GM21825 (cell line): ENCODE measurements around the gene TESK2.
A peak's percentile ranks its signal among the peaks of the same experiment; 100 is the strongest.
"Not testable (repeated sequence)": the region's sequence is repeated elsewhere in the genome, so short reads cannot be mapped to it uniquely, and the experiment has no call there.

Experiments used
- ATAC-seq: cut with Tn5 transposase; IDR thresholded peaks from one replicate; pipeline ENCODE4 v1.9.1; 2021; ENCODE audit warnings: mild to moderate bottlenecking, moderate library complexity; ENCODE audit not compliant: unreplicated experiment

The TESK2 gene

DNA sequence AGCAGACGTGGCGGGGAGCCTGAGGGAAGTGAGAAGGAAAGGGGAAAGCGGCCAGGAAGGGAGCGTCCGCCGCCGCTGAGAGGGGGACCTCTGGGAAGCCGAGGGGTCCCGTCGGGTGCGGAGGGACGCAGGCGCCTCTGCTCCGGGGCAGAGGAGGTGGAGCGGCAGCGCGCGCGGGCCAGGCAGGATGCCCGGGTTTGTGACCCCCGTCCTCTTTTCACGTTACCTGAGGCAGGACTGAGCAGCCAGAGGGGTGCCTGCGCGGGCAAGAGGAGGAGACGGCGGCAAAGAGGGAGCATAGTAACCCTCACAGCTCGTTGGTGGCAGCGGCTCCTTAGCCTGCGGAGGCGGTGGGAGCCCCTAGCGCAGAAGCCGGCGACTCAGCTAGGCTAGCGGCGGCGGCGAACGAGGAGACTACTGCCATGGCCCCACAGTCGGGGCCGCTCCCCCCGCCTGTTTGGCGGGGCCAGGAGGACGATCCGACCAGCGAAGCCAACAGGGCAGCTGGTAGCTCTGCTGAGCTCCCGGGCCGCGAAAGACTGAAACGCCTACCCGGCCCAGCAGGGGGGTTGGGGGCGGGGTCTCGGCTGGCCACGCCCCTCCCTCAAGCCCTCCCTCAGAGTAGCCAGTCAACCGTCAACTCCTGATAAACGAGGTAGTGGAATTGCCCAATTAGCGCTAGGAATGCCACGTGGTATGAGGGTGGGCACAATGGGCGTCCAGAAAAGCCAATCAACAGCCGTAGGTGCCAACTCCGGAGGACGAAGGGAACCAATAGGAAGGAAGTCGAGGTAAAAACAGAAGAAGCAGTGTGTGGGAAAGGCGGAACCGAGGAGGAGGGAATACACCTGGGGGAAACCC, at the start of gene TESK2:
TSS of gene TESK2 (minus strand) at position 538 of the 861 bp plus-strand sequence. CDS start 33,378 bp downstream, outside the sequence.
- peak; percentile 85 for ATAC-seq

DNA sequence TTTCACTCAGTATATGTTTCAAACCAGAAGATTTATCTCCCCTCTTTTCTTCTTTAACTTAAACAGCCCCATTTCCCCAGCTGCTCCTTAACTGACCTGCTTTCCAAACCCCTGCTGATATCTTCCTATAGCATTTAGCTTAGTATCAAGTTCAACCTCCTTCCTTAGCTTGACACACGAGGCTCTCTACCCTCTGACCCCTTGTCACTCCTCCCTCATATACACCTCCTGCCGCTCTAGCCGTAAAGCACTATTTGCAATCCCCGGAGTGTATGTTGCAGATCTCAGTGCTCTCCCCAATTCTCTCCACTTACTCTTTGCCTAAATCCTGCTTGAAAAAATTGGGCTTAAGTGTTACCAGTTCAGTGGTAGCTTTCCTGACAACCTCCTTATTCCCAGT, 45.9 kb upstream of the TESK2 start:
- no peak for ATAC-seq

- ATAC-seq = no peak
Observed at GRCh38 chr1:45535988-45536766, 45.2 kb upstream of the TESK2 start.

- no peak for ATAC-seq
Observed at GRCh38 chr1:45531873-45532272, 40.9 kb upstream of the TESK2 start.

DNA sequence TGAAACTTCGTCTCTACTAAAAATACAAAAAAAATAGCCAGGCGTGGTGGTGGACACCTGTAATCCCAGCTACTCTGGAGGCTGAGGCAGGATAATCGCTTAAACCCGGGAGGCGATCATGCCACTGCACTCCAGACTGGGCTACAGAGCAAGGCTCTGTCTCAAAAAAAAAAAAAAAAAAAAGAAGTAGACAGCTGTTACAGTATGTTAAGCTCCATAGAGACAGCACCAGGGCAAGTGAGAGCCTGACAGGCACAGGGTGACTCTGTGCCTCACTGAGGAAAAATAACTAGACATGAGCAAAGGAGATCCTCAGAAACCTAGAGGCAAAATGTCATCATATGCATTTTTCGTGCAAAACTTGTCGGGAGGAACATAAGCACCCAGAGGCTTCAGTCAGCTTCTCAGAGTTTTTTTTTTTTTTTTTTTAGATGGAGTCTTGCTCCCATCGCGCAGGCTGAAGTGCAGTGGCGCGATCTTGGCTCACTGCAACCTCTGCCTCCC, 39.7 kb upstream of the TESK2 start:
- no peak for ATAC-seq

- ATAC-seq = no peak
Observed at GRCh38 chr1:45526135-45526644, 35.2 kb upstream of the TESK2 start.

GRCh38 chr1:45523975-45524374, 33.0 kb upstream of the TESK2 start:
- not testable (repeated sequence) for ATAC-seq

- ATAC-seq = not testable (repeated sequence)
Observed at GRCh38 chr1:45523516-45523915, 32.6 kb upstream of the TESK2 start.

DNA sequence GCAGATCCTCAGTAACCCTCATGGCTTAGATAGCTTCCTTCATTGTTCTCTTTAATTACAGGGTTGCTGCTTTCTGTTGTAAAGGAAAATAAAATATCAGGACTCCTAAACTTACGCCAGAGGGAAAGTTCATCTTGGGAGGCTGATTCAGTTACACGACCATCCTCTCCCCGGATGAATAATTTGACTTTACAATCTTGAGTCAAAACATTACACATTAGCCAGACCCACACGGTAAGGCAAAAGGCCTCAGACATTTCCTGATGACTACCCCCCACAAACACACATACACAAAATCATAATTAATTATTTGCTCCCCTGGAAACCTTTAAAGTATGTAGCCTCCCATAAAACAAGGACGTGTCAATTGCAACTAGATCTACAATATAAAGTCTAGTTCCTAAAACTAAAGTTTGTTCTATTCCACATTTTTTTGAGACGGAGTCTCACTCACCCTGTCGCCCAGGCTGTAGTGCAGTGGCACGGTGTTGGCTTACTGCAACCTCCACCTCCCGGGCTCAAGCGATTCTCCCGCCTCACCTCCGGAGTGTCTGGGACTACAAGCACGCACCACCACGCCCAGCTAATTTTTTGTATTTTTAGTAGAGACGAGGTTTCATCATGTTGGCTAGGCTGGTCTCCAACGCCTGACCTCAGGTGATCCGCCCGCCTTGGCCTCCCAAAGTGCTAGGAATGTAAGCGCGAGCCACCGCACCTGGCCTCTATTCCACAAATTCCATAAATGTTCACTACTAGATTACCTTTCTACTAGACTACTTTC, 31.6 kb upstream of the TESK2 start:
- peak; percentile 18 for ATAC-seq

DNA sequence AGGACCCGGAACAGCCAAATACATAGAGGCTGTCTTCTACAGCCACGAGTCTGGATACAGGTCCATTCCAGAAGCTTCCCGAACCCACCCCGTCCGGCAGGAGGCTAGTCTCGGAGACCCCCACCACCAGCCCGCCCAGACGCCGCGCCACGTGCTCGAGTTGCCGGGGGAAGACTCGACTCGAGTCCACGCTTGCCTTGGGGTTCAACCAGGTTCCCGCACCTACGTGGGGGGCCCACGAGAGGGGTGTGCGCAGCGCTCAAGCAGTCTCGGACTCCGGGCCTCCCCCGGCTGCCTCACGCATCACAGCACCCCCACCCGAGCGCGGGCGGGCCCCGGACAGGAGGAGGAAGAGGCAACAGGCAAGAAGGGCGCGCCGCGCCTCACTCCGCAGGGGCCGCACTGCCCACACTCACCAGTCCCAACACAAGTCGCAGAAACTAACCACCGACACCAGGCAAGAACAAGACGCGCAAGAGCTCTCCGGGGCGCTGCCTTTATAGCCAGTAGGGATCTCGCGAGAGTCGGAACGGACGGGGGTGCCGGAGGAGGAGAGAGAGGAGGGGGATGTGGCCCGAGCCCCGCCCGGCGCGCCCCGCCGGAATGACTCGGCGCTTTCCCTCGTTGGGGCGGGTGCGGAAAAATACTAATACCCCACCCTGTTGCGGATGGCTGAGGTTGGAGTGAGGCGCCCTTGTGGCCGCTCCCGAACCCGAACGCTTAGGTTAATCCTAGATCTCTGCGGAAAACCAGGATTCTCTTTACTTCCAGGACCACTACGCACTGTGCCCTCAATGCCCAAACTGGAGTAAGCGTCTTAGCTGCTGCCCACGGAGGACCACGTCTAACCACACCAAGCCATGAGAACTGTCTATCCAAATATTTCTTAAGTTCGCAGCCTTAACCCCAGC, 30.7 kb upstream of the TESK2 start, which contains the start of gene PRDX1:
TSS of gene PRDX1 (minus strand) at position 472 of the 911 bp plus-strand sequence. CDS start 2,841 bp downstream, outside the sequence.
- peak; percentile 80 for ATAC-seq

GRCh38 chr1:45519774-45520173, 28.8 kb upstream of the TESK2 start:
- ATAC-seq = not testable (repeated sequence)

DNA sequence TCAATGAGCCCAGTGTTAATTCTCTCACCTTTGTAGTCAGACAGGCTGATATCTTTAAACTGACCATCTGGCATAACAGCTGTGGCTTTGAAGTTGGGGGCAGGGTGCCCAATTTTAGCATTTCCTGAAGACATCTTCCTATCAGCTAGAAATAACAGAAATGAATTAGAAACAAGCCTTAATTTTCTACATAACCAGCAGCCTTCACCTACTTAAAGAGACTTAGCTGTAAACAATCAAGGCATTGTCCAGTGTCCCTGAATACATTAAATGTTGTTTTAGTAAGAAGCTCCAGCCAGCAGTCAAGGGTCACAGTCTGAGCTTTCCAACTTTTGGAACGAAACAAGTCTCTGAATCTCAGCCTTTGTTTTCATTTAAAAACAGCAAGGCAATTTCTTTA, 27.9 kb upstream of the TESK2 start:
- no peak for ATAC-seq

- ATAC-seq = not testable (repeated sequence)
Observed at GRCh38 chr1:45518366-45518765, 27.4 kb upstream of the TESK2 start.

DNA sequence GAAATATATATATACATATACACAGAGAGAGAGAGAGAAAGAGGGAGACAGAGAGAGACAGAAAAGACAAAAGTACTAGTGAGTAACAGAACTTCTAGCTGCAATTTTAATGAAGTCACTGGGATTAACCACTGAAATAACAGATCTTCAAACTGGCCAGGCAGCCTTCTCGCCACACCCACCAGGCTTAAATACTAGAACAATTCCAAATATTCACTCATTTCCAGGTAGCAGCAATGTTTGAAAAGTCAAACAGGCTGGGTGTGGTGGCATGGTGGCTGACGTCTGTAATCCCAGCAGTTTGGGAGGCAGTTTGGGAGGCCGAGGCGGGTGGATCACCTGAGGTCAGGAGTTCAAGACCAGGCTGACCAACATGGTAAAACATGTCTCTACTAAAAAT, 25.5 kb upstream of the TESK2 start:
- ATAC-seq = no peak

- ATAC-seq = no peak
Observed at GRCh38 chr1:45516036-45516435, 25.1 kb upstream of the TESK2 start.

DNA sequence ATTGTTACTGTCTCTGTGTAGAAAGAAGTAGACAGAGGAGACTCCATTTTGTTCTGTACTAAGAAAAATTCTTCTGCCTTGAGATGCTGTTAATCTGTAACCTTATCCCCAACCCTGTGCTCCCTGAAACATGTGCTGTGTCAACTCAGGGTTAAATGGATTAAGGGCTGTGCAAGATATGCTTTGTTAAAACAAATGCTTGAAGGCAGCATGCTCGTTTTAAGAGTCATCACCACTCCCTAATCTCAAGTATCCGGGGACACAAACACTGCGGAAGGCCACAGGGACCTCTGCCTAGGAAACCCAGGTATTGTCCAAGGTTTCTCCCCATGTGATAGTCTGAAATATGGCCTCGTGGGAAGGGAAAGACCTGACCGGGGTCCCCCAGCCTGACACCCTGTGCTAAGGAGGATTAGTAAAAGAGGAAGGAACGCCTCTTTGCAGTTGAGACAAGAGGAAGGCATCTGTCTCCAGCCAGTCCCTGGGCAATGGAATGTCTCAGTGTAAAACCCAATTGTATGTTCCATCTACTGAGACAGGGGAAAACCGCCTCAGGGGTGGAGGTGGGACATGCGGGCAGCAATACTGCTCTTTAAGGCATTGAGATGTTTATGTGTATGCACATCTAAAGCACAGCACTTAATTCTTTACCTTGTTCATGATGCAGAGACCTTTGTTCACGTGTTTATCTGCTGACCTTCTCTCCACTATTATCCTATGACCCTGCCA, 22.7 kb upstream of the TESK2 start:
- ATAC-seq = not testable (repeated sequence)

- ATAC-seq = no peak
Observed at GRCh38 chr1:45512641-45513054, 21.7 kb upstream of the TESK2 start.

DNA sequence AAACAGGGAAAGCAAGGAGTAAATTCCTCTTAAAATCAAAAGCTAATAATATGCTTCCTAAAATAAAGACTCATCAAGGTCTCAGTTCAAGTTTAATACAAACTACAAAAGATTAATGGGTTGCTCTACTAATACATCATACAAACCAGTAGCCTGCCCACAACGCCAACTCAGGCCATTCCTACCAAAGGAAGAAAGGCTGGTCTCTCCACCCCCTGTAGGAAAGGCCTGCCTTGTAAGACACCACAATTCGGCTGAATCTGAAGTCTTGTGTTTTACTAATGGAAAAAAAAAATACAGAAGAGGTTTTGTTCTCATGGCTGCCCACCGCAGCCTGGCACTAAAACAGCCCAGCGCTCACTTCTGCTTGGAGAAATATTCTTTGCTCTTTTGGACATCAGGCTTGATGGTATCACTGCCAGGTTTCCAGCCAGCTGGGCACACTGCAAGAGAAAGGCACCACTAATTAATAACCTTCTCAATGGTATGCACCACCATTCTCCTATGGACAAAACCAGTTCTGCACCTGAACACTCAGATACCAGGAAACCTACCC, 20.1 kb upstream of the TESK2 start:
- ATAC-seq = no peak
